AG10803 (cell line): ENCODE data around the gene IQCN.

Experiments
- DNase-seq: peaks from one replicate; pipeline ENCODE4 v3.0.0; 2010; ENCODE audit warnings: low read depth
- H3K4me3 ChIP-seq: 2 replicates; pipeline ENCODE4 v1.5.1; 2011; ENCODE audit warnings: mild to moderate bottlenecking, low read length, control low read depth
- CTCF ChIP-seq: conservative IDR thresholded peaks from 2 replicates; pipeline ENCODE4 v1.5.1; 2011; ENCODE audit warnings: mild to moderate bottlenecking, low read length, control low read depth, inconsistent platforms

Gene IQCN

DNA sequence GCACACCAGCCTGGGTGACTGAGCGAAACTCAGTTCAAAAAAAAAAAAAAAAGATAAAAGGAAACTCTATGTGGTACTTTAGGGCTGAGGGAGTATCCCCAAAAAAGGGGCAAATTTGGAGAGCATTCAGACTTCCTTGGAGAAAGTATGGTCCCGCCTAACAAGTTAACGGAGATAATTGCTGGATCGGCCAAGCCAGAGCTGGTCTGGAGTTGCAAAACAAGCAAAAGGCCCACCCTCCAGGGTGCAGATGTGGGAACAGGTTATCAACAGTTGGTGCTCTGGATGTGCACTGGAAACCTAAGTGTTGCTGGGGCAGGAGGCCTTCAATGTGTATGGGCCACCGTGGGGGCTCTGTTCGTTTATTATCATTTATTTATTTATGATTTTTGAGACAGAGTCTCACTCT lies 2.8 kb downstream of the IQCN start:
- no peak for TF ChIP-seq CTCF
- no peak for DNase-seq
- H3K4me3 ChIP-seq: no peak overlapping the region

DNA sequence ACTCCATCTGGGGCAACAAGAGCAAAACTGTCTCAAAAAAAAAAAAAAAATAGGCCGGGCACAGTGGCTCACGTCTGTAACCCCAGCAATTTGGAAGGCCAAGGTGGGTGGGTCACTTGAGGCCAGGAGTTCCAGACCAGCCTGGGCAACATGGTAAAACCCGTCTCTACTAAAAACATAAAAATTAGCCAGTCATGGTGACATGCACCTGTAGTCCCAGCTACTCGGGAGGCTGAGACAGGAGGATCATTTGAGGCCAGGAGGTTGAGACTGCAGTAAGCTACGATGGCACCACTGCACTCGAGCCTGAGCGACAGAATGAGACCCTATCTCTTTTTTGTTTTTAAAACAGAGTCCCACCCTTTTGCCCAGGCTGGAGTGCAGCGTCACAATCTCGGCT lies 3.9 kb downstream of the IQCN start:
- no peak for TF ChIP-seq CTCF
- no peak overlapping the region for H3K4me3 ChIP-seq
- DNase-seq: no peak

DNA sequence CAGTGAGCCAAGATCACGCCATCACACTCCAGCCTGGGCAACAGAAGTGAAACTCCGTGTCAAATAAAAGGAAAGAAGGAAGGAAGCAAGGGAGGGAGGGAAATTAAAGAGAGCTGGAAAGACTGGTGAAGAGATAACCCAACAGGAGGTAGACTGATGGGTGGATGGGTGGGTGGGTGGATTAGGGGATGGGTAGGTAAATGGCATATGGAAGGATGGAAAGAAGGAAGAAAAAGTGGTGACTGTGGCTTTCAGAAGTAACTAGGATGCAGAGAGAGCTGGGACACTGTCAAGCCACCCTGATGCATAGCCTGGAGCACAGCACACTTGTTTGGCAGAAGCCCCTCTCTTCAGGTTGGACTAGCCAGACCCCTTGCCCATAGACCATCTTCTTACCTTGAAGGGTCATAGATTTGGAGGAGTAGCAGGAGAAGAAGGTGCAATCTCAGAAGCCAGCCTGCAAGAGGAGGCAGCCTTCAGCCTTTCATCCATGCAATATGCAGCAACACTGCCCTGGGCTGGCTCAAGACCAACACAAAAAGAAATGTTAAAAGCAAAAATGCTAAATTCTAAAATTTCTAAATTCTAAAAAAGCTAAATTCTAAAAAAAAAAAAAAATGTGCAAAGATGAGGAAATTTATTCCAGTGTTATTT lies 5.1 kb downstream of the IQCN start:
- DNase-seq: no peak
- no peak overlapping the region for H3K4me3 ChIP-seq
- no peak for TF ChIP-seq CTCF

DNA sequence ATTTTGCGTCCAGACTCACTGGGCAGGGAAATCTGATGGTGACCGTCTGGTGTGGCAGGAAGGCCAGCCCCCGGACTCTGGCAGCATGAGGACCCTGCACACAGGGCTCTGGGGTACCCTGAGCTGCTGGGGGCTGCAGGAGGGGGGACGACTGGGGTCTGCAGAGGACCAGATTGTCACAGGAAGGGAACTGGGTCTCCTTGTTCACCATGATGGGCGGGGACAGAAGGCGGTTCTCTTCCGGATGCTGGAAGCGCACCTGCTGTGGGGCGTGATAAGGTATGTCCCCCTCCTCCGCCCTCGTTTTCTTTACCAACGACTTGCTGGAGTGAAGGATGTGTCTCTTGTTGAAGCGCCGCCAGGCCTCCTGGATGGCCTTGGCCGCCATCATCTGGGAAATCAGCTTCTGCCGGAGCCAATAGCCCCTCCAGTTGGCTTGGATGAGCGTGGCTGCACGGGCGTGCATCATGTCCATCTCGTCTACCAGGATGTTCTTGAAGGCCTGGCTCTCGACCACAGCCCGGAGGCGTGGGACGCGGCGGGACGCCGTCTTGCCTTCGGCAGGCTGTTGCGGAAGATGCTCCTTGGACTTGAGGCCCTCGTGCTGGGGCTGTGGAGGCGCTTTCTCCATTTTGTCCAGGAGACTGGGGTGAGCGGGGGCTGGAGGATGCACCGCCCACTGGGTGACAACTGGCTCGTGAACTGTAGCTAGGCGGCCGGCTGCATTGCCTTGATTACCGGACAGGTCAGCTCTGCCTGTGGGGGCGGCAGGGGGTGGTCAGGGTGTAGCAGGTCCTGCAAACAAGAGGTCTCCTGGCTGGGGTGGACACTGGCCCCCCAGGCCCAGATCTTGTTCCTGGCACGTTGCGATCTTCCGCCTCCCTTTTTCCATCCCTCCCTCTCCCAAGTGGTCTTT lies 7.2 kb downstream of the IQCN start:
- TF ChIP-seq CTCF: no peak
- no peak for DNase-seq

GRCh38 chr19:18265582-18265981 lies 8.7 kb downstream of the IQCN start:
- TF ChIP-seq CTCF: no peak
- DNase-seq: no peak
- H3K4me3 ChIP-seq: no peak overlapping the region

More for the DNA sequence above, 7.2 kb downstream of the IQCN start:
- H3K4me3 ChIP-seq: no peak overlapping the region

DNA sequence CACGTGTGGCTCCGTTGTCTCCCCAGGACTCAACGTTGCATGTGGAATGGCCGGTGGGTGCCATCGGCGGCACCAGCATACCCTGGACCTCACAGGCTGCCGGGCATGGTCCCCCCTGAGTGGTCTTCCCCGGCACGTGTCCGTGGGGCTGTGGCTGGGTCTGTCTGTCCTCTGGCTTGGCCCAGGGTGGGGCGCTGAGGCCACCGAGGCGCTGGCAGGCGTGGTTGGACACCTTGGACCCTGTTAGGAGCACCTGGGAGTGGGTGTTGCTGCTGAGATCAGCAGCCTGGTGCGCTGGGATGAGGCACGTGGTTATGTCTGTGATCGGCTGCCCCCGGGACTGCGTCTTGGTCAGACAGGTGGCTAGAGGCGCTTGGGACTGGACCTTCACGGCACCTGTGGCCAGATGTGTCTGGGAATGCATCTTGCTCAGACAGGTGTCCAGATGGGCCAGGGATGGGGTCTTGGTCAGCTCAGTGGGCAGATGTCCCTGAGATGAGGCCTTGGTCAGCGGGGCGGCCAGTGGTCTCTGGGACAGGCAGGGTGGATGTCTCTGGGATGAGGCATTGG lies 9.2 kb downstream of the IQCN start:
- no peak for DNase-seq
- no peak overlapping the region for H3K4me3 ChIP-seq
- no peak for TF ChIP-seq CTCF
